GM19463 (cell line): Measurements from ENCODE around the gene THADA.
A peak's percentile ranks its signal among the peaks of the same experiment; 100 is the strongest.
"Not testable (repeated sequence)": the region's sequence is repeated elsewhere in the genome, so short reads cannot be mapped to it uniquely, and the experiment has no call there.

Experiments
- ATAC-seq: cut with Tn5 transposase; IDR thresholded peaks from one replicate; pipeline ENCODE4 v1.9.1; 2021; ENCODE audit warnings: mild to moderate bottlenecking, moderate library complexity; ENCODE audit not compliant: unreplicated experiment

THADA gene

DNA sequence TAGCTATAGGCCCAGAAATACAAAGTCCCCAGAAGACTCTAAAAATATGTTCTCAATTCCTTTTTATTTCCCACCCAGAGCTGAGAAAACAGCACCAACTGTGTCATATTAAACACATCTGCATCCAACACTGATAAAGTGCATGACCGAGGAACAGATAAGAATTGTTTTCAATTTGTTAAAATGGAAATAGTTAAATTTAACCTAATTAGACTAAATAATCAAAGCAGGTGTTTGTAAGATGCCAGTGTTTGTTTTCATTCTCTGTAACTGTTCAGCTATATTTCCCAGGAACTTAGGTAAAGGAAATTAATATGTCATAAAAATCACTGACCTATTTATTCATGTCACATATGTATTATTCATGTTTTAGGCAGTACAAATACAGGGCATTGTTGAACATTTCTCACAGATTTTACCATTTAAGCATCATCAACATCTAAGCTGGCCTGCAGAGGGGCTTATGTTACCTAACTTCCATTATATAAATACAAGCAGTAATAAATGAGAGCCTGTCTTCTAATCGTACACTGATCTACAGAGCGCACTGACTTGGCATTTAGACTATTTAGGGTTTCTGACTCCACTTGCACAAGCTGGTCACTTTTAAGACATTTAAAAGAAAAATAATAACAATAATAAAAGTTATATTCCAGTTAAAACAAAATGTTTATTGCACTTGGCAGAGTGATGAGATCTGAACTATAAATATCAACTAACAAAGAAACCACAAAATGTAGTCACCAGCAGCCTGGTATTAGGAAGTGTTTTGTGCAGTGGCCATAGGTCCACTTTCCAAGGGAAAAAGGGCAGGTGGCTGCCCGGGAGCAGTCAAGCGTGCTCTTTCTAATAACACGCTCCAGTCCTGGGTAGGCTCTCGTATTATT lies 282.8 kb downstream of the THADA start:
- no peak for ATAC-seq

- no peak for ATAC-seq
Observed at GRCh38 chr2:43311276-43311675, 284.6 kb downstream of the THADA start.

DNA sequence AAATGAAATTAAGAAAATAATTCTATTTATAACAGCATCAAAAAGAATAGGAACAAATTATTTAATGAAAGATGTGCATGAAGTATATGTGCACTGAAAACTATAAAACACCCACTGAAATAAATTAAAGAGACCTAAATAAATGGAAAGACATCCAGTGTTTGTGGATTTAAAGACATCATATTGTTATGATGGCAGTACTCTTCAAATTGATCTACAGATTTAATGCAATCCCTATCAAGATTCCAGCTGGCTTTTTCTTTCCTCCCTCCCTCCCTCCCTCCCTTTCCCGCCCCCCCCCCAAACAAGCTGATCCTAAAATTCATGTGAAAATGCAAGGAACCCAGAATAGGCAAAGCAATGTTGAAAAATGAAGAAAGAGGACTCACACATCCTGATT lies 285.9 kb downstream of the THADA start:
- no peak for ATAC-seq

- no peak for ATAC-seq
Observed at GRCh38 chr2:43307973-43308372, 287.9 kb downstream of the THADA start.

DNA sequence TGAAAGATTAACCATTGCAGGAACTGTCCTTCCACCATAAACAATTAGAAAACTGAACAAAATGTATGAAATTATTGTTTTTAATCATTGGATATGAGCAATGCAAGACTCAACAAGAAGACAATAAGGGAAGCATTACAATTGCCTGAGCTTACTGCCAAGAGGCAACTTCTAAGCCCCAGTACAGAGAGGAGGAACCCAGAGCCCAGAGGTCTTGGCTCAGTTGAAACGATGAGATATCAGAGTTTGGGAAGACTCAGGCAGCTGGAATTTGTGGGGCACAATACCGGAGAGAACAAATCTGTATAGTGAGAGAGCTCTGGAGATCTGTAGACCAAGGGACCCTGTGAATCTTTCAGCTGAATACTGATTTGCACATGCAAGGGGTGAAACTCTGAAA lies 288.8 kb downstream of the THADA start:
- ATAC-seq = no peak

- ATAC-seq = no peak
Observed at GRCh38 chr2:43306197-43306596, 289.6 kb downstream of the THADA start.

DNA sequence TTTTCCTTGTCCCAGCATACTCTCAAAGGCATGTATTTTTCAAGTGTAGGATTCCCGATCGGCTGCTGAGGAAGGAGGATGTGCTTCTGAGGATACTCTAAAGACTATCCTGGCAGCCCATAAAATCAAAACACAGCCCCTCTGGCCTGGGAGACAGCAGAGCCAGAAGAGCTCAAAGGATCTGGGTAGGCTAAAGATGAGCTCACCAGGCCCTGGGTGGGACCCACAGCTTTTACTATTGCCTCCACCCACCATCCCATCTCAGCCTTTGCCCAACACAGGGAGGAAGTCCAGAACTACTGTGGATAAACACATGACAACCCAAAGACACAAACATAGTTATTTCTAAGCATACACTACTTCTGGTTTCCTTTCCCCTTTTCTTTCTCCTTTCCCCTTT lies 290.3 kb downstream of the THADA start:
- no peak for ATAC-seq

DNA sequence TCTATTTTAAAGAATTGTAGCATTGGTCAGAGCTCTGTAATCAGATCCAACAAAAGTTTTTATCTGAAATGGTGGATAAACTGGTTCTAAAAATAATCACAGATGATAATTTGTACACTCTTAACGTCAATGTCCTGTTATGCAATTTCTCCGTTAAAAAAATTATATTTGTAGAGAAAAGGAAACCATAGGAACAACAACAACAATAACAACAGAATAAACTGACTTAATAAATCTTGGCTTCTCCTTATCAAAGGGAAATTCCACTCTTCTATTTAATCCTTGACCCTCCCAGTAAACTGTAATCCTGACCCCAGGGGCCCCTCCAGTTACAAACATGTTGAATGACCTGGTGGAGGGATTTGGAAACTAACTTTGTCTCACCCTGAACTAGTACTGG lies 290.8 kb downstream of the THADA start:
- no peak for ATAC-seq

GRCh38 chr2:43303889-43304288 lies 291.9 kb downstream of the THADA start:
- no peak for ATAC-seq

DNA sequence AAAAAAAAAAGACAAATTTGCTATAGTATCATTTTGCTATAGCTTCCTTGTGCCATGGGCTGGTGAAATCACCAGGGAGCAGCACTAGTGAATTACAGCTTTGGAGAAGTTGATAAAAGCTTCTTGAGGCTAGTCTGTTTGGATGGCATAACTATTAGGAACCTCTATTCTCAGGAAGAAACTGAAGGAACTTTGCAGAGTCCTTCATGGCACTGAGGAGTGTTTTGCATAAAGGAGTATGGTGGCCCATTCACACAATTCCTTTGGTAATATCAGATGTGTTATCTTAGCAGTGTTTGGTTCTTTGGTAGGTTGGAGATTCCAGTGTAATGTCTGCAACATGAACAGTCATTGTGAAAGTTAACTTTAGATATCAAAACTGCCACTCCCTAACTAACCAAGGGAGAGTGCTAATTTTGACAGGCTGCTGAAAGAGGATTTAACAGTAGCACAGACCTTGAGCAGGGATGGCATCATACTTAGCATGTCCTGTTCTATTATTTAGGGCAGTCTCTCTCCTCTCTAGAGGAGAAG lies 292.8 kb downstream of the THADA start:
- no peak for ATAC-seq

DNA sequence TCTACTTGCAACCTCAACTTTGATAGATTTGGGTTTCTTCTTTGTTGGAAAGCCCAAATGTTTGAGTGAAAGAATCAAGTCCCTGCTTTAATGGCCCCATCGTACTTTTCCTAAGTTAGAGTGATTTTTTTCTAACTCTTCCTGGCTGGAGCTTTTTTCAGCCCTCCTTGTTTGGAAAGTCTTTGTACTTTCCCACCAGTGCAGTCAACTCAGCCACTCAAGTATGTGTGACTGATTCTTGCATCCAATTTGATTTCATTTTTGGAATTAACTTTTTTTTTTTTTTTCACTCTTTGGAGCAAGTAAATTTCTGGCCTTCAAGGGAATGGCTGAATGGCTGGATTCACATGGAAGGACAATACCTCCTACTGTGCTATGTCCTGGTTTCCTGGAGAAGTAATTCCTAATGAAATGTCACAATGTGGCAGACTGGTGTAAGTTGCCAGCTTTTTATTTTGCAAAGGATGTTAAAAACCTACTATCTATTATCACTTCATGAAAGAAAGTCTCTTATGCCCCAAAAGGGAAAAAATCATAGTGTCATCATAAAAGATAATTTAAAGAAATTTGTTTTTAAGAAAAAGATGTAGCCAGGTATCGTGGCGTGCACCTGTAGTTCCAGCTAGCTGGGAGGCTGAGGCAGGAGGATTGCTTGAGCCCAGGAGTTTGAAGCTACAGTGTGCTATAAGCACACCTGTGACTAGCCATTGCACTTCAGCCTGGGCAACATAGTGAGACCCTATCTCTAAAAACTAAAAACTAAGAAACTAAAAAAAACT lies 293.5 kb downstream of the THADA start:
- no peak for ATAC-seq

- no peak for ATAC-seq
Observed at GRCh38 chr2:43300781-43301583, 294.9 kb downstream of the THADA start.

DNA sequence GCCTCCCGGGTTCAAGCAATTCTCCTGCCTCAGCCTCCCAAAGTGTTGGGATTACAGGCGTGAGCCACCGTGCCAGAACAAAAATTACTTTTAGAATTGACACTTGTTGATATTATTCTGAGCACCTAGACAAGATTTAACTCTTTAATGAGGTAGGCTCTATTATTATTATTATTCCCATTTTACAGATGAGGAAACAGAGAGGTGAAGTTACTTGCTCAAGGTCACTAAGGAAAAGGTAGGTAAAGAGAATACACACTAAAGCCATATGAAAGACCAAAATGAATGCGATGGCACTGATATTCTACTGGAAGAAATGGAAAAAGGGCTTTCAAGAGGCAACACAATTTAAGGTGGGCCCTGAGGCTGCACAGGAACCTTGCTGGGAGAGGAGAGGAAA lies 295.6 kb downstream of the THADA start:
- ATAC-seq = no peak

GRCh38 chr2:43298500-43298899 lies 297.3 kb downstream of the THADA start:
- ATAC-seq = no peak

DNA sequence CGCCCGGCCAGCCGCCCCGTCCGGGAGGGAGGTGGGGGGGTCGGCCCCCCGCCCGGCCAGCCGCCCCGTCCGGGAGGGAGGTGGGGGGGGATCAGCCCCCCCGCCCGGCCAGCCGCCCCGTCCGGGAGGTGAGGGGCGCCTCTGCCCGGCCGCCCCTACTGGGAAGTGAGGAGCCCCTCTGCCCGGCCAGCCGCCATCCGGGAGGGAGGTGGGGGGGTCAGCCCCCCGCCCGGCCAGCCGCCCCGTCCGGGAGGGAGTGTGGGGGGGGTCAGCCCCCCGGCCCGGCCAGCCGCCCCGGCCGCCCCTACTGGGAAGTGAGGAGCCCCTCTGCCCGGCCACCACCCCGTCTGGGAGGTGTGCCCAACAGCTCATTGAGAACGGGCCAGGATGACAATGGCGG lies 298.1 kb downstream of the THADA start:
- ATAC-seq = not testable (repeated sequence)

GRCh38 chr2:43294973-43295603 lies 300.8 kb downstream of the THADA start:
- no peak for ATAC-seq

DNA sequence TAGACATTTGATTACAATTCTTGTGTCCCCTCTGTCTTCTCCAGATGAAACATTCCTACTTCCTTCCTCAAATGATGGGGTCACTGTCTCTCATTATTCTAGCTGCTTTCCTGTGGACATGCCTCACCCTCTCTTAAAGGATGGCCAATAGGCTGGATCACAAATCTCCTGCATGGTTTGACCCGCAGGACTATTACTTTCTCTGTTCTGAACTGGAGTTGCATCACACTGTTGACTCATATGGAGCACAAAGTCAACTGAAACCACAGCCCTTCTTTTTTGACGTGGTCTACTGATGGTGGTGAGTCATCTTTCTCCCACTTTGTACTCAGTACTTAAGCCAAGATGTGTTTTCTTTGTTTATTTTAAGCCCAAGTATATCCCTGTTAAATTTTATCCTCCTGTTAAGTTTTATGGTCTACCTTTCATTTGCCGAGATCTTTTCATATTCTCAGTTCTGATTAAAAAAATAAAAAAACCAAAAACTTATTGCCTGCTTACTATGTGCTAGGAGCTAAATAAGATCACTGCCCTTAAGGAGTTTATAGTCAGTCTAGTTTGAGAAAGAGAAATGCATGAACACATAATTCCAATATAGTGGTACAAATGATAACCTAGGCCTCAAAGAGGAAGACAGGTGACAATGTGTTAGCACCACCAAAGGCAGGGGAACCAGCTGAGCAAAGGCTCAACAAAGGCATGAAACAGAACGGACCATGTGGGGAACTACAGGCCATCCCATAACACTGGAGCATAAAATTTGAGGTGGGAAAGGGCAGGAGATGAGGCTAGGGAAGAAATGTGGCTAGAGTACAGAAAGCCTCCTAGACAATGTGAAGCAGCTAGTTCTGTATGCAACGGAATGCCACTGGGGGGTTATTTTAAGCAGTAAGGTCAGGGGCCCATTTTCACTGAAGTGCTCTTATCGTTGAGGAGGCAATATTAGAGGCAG lies 301.8 kb downstream of the THADA start:
- ATAC-seq = peak; percentile 98

- no peak for ATAC-seq
Observed at GRCh38 chr2:43292851-43293743, 302.7 kb downstream of the THADA start.
